ENCODE results near the gene WEE1.

Gene WEE1

DNA sequence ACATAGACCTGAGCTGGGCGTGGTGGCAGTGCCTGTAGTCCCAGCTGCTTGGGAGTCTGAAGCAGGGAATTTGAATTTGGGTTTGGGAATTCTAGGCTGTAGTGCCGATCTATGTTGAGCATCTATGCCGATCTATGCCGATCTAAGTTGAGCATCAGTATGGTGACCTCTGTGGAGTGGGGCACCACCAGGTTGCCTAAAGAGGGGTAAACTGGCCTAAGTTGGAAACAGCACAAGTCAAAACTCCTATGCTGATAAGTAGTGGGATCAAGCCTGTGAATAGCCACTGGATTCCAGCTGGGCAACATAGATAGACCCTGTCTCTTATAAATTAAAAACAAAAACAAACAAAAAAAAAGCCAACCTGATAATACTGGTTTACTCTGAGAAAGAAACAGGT lies 7.4 kb downstream of the WEE1 start:
- TF ChIP-seq, protein P1, sequence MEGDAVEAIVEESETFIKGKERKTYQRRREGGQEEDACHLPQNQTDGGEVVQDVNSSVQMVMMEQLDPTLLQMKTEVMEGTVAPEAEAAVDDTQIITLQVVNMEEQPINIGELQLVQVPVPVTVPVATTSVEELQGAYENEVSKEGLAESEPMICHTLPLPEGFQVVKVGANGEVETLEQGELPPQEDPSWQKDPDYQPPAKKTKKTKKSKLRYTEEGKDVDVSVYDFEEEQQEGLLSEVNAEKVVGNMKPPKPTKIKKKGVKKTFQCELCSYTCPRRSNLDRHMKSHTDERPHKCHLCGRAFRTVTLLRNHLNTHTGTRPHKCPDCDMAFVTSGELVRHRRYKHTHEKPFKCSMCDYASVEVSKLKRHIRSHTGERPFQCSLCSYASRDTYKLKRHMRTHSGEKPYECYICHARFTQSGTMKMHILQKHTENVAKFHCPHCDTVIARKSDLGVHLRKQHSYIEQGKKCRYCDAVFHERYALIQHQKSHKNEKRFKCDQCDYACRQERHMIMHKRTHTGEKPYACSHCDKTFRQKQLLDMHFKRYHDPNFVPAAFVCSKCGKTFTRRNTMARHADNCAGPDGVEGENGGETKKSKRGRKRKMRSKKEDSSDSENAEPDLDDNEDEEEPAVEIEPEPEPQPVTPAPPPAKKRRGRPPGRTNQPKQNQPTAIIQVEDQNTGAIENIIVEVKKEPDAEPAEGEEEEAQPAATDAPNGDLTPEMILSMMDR (IDR thresholded peaks at IDR 0.05; ENCODE audit: low read depth, low read length) = no peak
- no peak for TF ChIP-seq MYC (IDR thresholded peaks at IDR 0.05; ENCODE audit: low read depth, low read length)
- TF ChIP-seq, protein P2, sequence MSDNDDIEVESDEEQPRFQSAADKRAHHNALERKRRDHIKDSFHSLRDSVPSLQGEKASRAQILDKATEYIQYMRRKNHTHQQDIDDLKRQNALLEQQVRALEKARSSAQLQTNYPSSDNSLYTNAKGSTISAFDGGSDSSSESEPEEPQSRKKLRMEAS (IDR thresholded peaks at IDR 0.05; ENCODE audit: low read depth, low read length) = no peak
- no peak for TF ChIP-seq POLR2A (IDR thresholded peaks at IDR 0.05; ENCODE audit: extremely low read depth, insufficient read length)
- DNase-seq (ENCODE audit: low read depth) = no peak
- H3K4me3 ChIP-seq (ENCODE audit: low read depth, low read length) = no peak overlapping the region

DNA sequence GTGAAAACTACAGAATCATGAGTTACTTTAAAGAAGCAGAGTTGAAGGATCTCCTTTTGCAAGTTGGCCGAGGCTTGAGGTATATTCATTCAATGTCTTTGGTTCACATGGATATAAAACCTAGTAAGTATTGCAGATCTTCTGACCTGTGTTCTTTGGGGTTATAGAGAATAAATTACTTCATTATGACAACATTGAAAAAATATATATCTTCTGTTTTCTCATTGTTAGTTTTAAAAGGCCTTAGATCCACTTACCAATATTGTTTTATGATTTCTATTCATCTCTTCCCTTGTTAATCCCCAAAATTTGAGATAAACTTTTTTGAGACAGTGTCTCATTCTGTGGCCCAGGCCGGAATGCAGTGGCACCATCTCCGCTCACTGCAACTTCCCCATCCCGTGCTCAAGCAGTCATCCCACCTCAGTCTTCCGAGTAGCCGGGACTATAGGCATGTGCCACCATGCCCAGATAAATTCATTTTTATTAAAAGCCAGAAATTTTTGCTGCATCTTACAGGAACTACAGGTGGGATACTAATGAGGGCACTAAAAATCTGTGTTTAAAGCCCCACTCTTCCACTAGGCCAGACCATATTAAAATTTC lies 8.2 kb downstream of the WEE1 start:
- TF ChIP-seq, protein P1 (IDR thresholded peaks at IDR 0.05; ENCODE audit: low read depth, low read length) = no peak
- no peak for TF ChIP-seq POLR2A (IDR thresholded peaks at IDR 0.05; ENCODE audit: extremely low read depth, insufficient read length)
- TF ChIP-seq MYC (IDR thresholded peaks at IDR 0.05; ENCODE audit: low read depth, low read length) = no peak
- TF ChIP-seq, protein P2 (IDR thresholded peaks at IDR 0.05; ENCODE audit: low read depth, low read length) = no peak
- H3K4me3 ChIP-seq (ENCODE audit: low read depth, low read length) = no peak overlapping the region
- no peak for DNase-seq (ENCODE audit: low read depth)

DNA sequence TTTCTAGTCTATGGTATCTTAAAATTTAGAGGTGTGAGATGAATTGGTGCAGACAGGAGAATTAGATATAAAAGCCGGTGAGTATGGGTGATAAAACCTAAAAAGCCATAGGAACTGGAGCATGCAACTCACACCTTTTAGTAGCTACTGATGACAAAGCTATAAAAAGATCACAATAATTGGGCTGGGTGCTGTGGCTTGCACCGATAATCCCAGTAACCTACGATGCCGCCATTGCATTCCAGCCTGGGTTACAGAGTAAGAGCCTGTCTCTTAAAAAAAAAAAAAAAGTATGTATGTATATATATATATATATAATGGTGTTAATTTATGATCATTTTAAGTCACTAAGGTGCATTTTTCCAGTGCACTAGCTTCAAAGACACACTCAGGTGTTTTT lies 17.2 kb downstream of the WEE1 start:
- DNase-seq (ENCODE audit: low read depth) = no peak
- TF ChIP-seq, protein P2 (IDR thresholded peaks at IDR 0.05; ENCODE audit: low read depth, low read length) = no peak
- TF ChIP-seq, protein P1 (IDR thresholded peaks at IDR 0.05; ENCODE audit: low read depth, low read length) = no peak
- TF ChIP-seq POLR2A (IDR thresholded peaks at IDR 0.05; ENCODE audit: extremely low read depth, insufficient read length) (no peak), MYC (IDR thresholded peaks at IDR 0.05; ENCODE audit: low read depth, low read length) (no peak)
- H3K4me3 ChIP-seq (ENCODE audit: low read depth, low read length) = no peak overlapping the region

DNA sequence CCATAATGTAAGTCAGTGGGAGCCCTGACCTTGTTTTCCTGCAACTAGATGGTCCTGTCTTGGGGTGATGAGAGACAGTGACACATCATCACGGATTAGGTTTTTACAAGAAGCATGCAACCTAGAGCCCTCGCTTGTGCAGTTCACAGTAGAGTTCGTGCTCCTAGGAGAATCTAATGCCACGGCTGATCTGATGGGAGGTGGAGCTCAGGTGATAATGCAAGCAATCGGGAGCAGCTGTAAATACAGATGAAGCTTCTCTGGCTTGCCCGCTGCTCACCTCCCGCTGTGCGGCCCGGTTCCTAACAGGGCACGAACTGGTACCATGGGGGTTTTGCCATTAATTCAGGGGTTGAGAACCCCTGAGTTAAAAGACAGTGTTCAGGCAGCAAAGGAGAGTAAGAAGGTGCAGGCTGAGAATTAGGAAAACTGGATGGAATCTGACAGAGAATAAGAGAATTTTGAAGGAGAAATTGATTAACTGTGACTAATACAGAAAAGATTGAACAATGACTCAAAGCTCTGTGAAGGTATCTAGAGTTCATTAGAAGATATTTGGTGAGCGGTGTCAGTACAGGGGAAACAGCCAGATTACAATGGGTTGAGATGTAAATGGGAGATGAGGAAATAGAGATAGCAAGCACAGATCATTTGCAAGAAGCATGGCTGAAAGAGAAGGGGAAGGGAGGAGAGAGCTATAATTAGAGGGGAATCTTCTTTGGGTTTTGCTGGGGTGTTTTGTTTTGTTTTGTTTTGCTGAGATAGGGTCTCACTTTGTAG lies 21.0 kb downstream of the WEE1 start:
- DNase-seq (ENCODE audit: low read depth) = no peak
- TF ChIP-seq, protein P2 (IDR thresholded peaks at IDR 0.05; ENCODE audit: low read depth, low read length) = no peak
- TF ChIP-seq MYC (IDR thresholded peaks at IDR 0.05; ENCODE audit: low read depth, low read length) (no peak), POLR2A (IDR thresholded peaks at IDR 0.05; ENCODE audit: extremely low read depth, insufficient read length) (no peak)
- TF ChIP-seq, protein P1 (IDR thresholded peaks at IDR 0.05; ENCODE audit: low read depth, low read length) = no peak
- H3K4me3 ChIP-seq (ENCODE audit: low read depth, low read length) = no peak overlapping the region

DNA sequence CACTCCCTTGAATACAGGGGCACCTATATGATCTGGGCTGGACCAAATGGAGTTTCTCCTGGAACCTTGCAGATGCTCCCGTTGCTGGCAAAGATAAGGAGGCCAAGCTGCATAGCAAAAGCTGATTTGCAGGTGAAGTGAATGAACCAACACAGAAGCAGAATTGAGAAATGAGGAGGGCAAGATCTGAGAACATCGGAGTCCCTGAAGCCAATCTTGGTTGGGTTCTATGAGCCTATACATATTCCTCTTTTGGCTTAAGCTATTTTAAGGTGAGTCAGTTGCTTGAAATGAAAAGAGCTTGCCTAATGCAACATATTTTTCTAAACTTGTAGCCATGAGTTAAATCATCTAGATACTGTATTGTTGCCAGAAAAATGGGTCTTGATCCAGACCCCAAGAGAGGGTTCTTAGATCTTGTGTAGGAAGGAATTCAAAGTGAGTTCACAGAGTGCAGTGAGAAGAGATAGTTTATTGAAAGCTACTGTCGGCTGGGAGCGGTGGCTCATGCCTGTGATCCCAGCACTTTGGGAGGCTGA lies 23.5 kb downstream of the WEE1 start:
- TF ChIP-seq MYC (IDR thresholded peaks at IDR 0.05; ENCODE audit: low read depth, low read length) (no peak), POLR2A (IDR thresholded peaks at IDR 0.05; ENCODE audit: extremely low read depth, insufficient read length) (no peak)
- TF ChIP-seq, protein P2 (IDR thresholded peaks at IDR 0.05; ENCODE audit: low read depth, low read length) = no peak
- TF ChIP-seq, protein P1 (IDR thresholded peaks at IDR 0.05; ENCODE audit: low read depth, low read length) = no peak
- DNase-seq (ENCODE audit: low read depth) = no peak
- H3K4me3 ChIP-seq (ENCODE audit: low read depth, low read length) = no peak overlapping the region
